ENCODE results near the gene RBM18.

Gene RBM18

DNA sequence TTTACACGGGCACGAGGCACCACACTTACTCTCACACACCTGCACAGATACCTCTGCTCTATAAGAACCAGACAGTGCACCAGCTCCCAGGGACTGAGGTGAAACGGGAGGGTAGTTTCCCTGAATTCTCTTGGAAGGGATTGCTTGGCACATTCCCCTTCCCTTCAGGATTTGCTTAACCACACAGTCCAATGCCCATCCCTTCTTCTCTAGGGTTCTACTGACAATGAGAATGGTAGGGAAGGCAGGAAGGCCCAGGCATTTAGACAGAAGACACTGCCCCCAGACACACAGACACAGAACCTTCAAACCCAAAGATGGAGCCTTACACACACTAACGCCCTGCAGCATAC, 35.2 kb downstream of the RBM18 start:
- Histone ChIP-seq H3K36me3 (ENCODE audit: control insufficient read depth in 1 of 2, insufficient read depth in 2 of 2, low read length in 2 of 2) (no peaks in the 10 kb centered on the region), H3K4me1 (ENCODE audit: control insufficient read depth in 1 of 2, insufficient read depth in 2 of 2, low read length in 2 of 2) (peaks cover 0 to 33% of the 10 kb centered on the region in 2 donors), H3K27me3 (ENCODE audit: low read depth, low read length) (peaks cover 50% of the 10 kb centered on the region), H3K27ac (ENCODE audit: low read length) (no peak overlapping the region), H3K9me3 (ENCODE audit: control insufficient read depth in 1 of 2, low read length in 2 of 2) (no peaks in the 10 kb centered on the region), H3K4me3 (ENCODE audit: low read depth in 1 of 2, low read length in 2 of 2) (no peak overlapping the region)

DNA sequence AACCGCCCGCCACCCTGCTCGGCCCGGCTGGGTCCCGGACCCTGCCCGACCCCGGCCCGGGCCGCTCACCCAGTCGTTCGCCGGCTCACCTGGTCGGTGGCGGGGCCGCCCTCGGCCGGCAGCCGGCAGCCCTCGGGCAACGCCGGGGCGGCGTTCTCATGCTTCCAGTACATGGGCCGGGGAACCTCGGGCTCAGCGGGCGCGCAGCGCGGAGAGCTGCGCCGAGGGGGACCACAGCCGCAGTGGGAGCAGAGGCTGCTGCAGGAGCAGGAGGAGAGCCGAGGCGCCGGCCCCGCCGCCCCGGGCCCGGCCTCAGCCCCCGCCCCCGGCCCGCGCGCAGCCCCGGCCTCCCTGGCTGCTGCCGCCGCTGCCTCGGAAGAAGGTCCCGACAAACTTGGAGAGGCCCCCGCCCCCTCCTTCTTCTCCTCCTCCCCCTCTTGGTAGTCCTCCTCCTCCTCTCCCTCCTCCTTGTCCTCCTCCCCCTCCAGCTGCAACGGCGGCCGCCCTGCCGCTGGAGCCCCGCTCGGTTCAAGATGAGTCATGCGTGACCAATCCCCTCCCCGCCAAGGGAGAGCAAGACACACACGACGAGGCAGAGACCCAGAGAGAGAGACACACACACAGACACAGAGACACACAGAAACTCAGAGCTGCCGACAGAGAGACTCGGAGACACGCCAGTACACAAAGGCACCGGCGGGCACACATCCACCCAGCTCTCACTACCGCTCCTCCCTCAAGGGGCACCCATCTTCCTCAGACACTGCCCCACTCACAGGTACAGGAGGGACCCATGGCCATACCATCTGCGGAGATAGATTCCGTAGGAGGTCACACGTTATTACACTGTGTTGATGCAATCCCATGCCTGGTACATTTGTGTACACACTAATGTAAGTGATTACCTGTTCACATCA, 35.8 kb downstream of the RBM18 start, which contains the start of gene LHX6:
Gene LHX6, minus strand, starts transcription at position 390 of the 917 bp plus-strand sequence. Its CDS starts 217 bp downstream, at position 173.
- Histone ChIP-seq H3K4me1 (ENCODE audit: control insufficient read depth in 1 of 2, insufficient read depth in 2 of 2, low read length in 2 of 2) (peaks cover 0 to 33% of the 10 kb centered on the region in 2 donors), H3K27me3 (ENCODE audit: low read depth, low read length) (peaks cover 54% of the 10 kb centered on the region), H3K4me3 (ENCODE audit: low read depth in 1 of 2, low read length in 2 of 2) (peak within 1 kb of the TSS; percentile 11 to 61), H3K36me3 (ENCODE audit: control insufficient read depth in 1 of 2, insufficient read depth in 2 of 2, low read length in 2 of 2) (no peaks in the 10 kb centered on the region), H3K27ac (ENCODE audit: low read length) (no peak within 1 kb of the TSS), H3K9me3 (ENCODE audit: control insufficient read depth in 1 of 2, low read length in 2 of 2) (no peaks in the 10 kb centered on the region)

DNA sequence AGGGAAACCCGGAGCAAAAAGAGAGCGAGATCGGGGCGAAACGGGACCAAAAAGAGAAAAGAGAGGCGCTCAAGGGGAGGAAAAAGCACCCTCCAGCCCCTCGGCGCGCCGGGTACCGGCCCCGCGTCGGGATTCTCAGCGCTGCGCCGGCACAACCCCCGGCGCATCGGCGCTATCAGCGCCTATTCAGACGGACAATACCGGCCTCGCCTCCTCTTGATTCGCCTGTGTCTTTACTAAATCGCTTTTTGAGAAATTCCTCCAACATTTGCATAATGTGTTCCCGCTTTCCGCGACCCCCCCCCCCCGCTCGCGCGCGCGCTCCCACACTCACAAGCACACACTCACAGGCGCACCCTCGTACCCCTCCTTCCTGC, 36.5 kb downstream of the RBM18 start:
- peak overlapping the region; percentile 11 to 61 for H3K4me3 ChIP-seq (ENCODE audit: low read depth in 1 of 2, low read length in 2 of 2)

DNA sequence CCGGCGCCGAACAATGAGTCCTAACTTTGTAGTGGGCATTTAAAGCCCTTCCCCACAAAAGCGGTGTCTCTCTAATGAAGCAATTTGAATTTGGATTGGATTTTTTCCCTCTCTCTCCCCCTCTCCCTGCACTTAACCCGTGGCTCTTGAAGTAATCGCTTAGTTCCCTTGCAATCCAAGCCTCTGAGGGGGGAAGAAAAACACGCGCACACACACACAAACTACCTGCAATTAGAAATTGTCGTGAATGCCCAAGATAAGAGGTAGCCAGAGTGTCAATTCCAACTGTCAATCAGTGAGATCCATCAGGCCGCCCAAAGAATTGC, 37.1 kb downstream of the RBM18 start:
- no peaks in the 10 kb centered on the region for H3K36me3 ChIP-seq (ENCODE audit: control insufficient read depth in 1 of 2, insufficient read depth in 2 of 2, low read length in 2 of 2)
- H3K27me3 ChIP-seq (ENCODE audit: low read depth, low read length): peaks cover 62% of the 10 kb centered on the region
- H3K4me1 ChIP-seq (ENCODE audit: control insufficient read depth in 1 of 2, insufficient read depth in 2 of 2, low read length in 2 of 2): peaks cover 0 to 37% of the 10 kb centered on the region in 2 donors
- H3K9me3 ChIP-seq (ENCODE audit: control insufficient read depth in 1 of 2, low read length in 2 of 2): no peaks in the 10 kb centered on the region
- no peak overlapping the region for H3K27ac ChIP-seq (ENCODE audit: low read length)
- peak overlapping the region in 1 of 2 donors; percentile 3 for H3K4me3 ChIP-seq (ENCODE audit: low read depth in 1 of 2, low read length in 2 of 2)

More for the DNA sequence above, 36.5 kb downstream of the RBM18 start:
- peaks cover 58% of the 10 kb centered on the region for H3K27me3 ChIP-seq (ENCODE audit: low read depth, low read length)
- no peaks in the 10 kb centered on the region for H3K9me3 ChIP-seq (ENCODE audit: control insufficient read depth in 1 of 2, low read length in 2 of 2)
- peaks cover 0 to 33% of the 10 kb centered on the region in 2 donors for H3K4me1 ChIP-seq (ENCODE audit: control insufficient read depth in 1 of 2, insufficient read depth in 2 of 2, low read length in 2 of 2)
- no peak overlapping the region for H3K27ac ChIP-seq (ENCODE audit: low read length)
- no peaks in the 10 kb centered on the region for H3K36me3 ChIP-seq (ENCODE audit: control insufficient read depth in 1 of 2, insufficient read depth in 2 of 2, low read length in 2 of 2)

DNA sequence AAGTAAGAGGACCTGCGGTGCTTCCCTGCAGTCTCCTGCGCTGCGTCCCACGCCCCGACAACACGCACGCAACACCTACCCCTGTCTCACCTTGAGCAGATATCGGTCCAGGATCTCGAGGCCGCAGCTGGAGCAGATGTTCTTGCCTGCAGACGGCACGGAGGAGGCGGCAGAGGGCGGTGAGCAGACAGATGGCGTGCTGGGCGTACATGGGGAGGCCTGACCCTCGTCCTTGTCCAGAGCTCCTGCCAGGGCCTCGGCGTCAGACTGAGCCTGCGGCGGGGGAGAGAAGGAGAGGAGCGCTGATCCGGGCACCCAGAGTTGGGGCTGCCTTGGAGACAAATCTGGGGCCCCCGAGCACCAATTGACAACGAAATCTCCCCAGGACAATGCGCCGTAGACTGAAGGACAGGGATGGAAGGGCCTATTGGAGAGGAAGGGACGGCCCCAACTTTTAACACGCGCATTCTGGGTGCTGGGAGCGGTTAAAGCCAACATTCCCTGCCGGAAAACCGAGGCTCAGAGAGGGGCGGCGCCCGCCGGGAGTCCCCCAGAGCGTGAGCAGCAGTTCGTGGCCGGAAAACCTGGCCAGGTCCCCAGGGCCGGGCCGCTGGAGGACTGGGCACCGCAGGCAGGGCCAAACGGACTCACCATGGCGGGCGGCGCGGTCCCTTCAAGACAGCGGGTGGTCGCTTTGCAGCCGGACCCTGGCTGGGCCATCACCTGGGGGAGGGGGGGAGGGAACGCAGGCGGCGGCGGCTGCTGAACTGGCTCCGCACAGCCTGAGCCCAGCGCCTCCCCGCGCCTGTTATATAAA, 37.7 kb downstream of the RBM18 start:
- Histone ChIP-seq H3K4me3 (ENCODE audit: low read depth in 1 of 2, low read length in 2 of 2) (peak overlapping the region in 1 of 2 donors; percentile 3), H3K27me3 (ENCODE audit: low read depth, low read length) (peaks cover 68% of the 10 kb centered on the region), H3K36me3 (ENCODE audit: control insufficient read depth in 1 of 2, insufficient read depth in 2 of 2, low read length in 2 of 2) (no peaks in the 10 kb centered on the region), H3K9me3 (ENCODE audit: control insufficient read depth in 1 of 2, low read length in 2 of 2) (no peaks in the 10 kb centered on the region), H3K27ac (ENCODE audit: low read length) (no peak overlapping the region), H3K4me1 (ENCODE audit: control insufficient read depth in 1 of 2, insufficient read depth in 2 of 2, low read length in 2 of 2) (peaks cover 0 to 37% of the 10 kb centered on the region in 2 donors)

DNA sequence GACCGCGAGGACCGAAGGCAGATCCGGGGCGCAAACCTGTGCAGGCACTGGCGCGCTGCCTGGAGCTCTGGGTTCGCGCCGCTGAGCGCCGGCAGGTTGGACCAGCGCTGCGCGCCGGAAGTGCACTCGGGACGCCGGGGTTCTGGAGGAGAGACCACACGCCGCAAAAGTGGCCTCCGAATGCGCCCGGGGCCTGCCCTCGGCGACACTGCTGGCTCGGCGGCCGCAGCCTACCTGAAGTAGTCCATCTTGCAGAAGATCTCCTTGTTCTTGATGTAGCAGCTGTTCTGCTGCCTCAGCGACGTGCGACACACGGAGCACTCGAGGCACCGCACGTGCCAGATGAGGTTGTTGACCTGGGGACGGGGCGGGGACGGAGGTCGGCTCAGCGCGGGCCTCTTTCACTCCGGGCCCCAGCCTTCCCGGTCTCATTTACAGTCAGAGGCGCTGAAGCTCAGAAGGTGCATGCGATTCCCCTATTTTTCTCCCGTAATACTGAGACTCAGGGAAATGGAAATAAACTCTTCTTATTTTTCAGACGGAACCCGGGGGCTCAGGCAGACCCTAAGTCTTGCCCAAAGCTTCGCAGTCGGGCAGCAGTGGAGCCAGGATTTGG, 38.4 kb downstream of the RBM18 start:
- H3K27ac ChIP-seq (ENCODE audit: low read length): no peak overlapping the region
- H3K9me3 ChIP-seq (ENCODE audit: control insufficient read depth in 1 of 2, low read length in 2 of 2): no peaks in the 10 kb centered on the region
- H3K36me3 ChIP-seq (ENCODE audit: control insufficient read depth in 1 of 2, insufficient read depth in 2 of 2, low read length in 2 of 2): no peaks in the 10 kb centered on the region
- H3K4me3 ChIP-seq (ENCODE audit: low read depth in 1 of 2, low read length in 2 of 2): peak overlapping the region in 1 of 2 donors; percentile 54
- H3K27me3 ChIP-seq (ENCODE audit: low read depth, low read length): peaks cover 75% of the 10 kb centered on the region
- peaks cover 0 to 40% of the 10 kb centered on the region in 2 donors for H3K4me1 ChIP-seq (ENCODE audit: control insufficient read depth in 1 of 2, insufficient read depth in 2 of 2, low read length in 2 of 2)

DNA sequence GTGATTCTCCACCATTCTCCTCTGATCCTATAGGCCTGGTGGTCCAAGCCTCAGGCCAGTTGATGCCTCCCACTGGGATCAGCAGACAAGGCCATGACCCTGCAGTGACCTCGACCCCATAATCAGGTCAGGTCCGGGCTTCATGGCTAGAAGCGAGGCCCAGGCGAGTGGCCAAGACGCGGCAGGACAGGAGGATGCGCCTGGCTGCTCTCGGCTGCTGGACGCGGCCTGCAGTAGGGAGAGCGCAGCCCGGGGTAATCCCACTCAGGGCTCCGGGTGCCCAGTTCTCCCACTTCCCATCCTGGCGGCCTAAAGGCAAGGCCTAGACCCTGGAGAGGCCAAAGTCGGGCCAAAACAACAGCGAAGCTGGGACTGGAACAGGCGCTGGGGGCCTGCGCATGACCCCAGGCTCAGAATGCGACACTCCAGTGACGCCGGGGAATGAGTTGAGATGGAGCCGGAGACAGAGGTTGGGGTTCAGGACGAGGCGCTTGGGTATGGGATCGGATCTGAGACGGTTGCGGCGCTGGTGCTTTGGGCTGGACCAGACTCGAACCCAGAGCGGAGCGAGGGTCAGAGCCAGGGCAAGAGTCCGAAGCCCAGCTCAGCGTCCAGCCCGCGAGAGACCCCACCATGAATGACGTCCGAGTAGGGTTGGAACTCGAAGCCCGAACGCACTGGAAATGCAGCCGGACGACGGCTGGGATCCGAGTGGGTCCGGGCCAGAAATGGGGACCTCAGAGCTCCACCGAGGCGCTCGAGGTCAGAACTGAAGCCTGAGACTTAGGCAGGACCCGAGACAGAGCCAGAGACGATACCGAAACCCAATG, 39.1 kb downstream of the RBM18 start:
- peaks cover 76% of the 10 kb centered on the region for H3K27me3 ChIP-seq (ENCODE audit: low read depth, low read length)
- H3K4me1 ChIP-seq (ENCODE audit: control insufficient read depth in 1 of 2, insufficient read depth in 2 of 2, low read length in 2 of 2): peaks cover 0 to 46% of the 10 kb centered on the region in 2 donors
- H3K4me3 ChIP-seq (ENCODE audit: low read depth in 1 of 2, low read length in 2 of 2): peak overlapping the region in 1 of 2 donors; percentile 54
- no peaks in the 10 kb centered on the region for H3K36me3 ChIP-seq (ENCODE audit: control insufficient read depth in 1 of 2, insufficient read depth in 2 of 2, low read length in 2 of 2)
- no peaks in the 10 kb centered on the region for H3K9me3 ChIP-seq (ENCODE audit: control insufficient read depth in 1 of 2, low read length in 2 of 2)
- H3K27ac ChIP-seq (ENCODE audit: low read length): no peak overlapping the region

DNA sequence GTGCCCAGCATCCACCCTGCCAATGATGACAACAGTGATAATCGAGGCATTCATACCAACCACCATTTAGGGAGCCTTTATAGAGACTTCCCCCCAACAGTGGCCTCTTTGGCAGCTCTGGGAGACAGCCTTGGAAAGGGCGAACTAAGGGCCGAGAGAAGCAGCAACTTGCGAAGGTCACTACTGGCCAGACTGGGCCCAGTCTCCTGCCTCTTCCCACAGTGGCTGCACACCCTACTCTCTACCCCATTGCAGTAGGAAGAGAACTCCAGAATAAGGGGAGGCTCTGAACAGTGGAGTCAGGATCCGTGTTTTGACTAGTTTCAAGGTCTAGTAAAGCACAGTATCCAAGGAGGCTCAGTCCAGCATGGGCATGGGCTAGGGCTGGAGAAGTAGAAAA, 41.2 kb downstream of the RBM18 start:
- Histone ChIP-seq H3K27me3 (ENCODE audit: low read depth, low read length) (peaks cover 80% of the 10 kb centered on the region), H3K27ac (ENCODE audit: low read length) (no peak overlapping the region), H3K36me3 (ENCODE audit: control insufficient read depth in 1 of 2, insufficient read depth in 2 of 2, low read length in 2 of 2) (no peaks in the 10 kb centered on the region), H3K9me3 (ENCODE audit: control insufficient read depth in 1 of 2, low read length in 2 of 2) (no peaks in the 10 kb centered on the region), H3K4me3 (ENCODE audit: low read depth in 1 of 2, low read length in 2 of 2) (no peak overlapping the region), H3K4me1 (ENCODE audit: control insufficient read depth in 1 of 2, insufficient read depth in 2 of 2, low read length in 2 of 2) (peaks cover 7 to 61% of the 10 kb centered on the region in 2 donors)

DNA sequence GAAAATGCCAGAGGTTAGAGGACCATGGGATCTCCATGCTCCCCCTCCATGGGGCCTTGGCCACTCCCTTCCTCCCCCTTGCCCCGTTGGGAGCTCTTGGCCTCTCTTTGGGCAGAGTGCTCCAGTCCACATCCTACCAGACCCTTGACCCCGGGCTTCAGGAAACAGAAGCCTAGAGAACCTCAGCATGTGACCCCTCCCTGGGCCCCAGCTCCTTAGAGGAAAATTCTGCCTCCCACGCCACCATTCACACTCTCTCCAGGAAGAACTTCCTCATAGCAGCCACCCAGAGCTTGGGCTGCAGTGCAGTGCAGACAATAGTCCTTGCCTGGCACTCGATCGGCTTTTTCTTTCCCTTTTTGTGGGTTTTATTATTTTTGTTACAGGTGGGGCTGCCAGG, 41.8 kb downstream of the RBM18 start:
- Histone ChIP-seq H3K4me1 (ENCODE audit: control insufficient read depth in 1 of 2, insufficient read depth in 2 of 2, low read length in 2 of 2) (peaks cover 7 to 56% of the 10 kb centered on the region in 2 donors), H3K27me3 (ENCODE audit: low read depth, low read length) (peaks cover 84% of the 10 kb centered on the region), H3K4me3 (ENCODE audit: low read depth in 1 of 2, low read length in 2 of 2) (no peak overlapping the region), H3K36me3 (ENCODE audit: control insufficient read depth in 1 of 2, insufficient read depth in 2 of 2, low read length in 2 of 2) (no peaks in the 10 kb centered on the region), H3K27ac (ENCODE audit: low read length) (no peak overlapping the region), H3K9me3 (ENCODE audit: control insufficient read depth in 1 of 2, low read length in 2 of 2) (no peaks in the 10 kb centered on the region)

DNA sequence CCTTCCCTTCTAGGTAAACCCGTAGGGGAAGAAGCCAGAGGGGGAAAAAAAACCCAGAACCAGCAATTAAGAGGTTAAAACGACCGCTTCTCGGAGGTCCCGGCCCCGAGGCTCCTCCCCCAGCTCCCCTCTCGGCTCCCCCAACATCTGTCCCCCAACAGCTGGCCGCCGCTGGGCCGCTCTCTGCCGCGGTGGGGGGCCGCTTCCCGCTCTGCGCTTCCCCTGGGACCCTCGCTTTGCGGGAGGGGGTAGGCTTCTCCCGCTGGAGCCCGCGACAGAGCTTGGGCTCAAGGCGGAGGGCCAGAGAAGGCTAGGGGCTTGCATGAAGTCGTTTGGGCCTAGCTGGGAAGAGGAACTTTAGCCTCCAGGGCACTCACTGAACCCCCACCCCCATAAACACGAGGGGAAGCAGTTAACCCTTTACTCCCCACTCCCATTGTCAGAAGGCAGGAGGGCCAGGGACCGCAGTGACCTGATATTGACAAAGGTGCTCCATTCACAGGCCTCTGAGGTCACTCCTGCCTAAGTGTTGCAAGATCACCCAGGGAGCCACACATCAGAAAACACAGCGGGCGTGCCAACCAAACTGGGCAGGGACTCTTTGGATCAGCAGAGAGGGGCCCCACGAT, 43.3 kb downstream of the RBM18 start:
- H3K36me3 ChIP-seq (ENCODE audit: control insufficient read depth in 1 of 2, insufficient read depth in 2 of 2, low read length in 2 of 2): no peaks in the 10 kb centered on the region
- peaks cover 82% of the 10 kb centered on the region for H3K27me3 ChIP-seq (ENCODE audit: low read depth, low read length)
- H3K9me3 ChIP-seq (ENCODE audit: control insufficient read depth in 1 of 2, low read length in 2 of 2): no peaks in the 10 kb centered on the region
- peaks cover 7 to 43% of the 10 kb centered on the region in 2 donors for H3K4me1 ChIP-seq (ENCODE audit: control insufficient read depth in 1 of 2, insufficient read depth in 2 of 2, low read length in 2 of 2)
- H3K4me3 ChIP-seq (ENCODE audit: low read depth in 1 of 2, low read length in 2 of 2): no peak overlapping the region
- no peak overlapping the region for H3K27ac ChIP-seq (ENCODE audit: low read length)

Measured in muscle layer of duodenum (tissue), 2 donors.